Activated CD8-positive, alpha-beta memory T cell treated with anti-CD3 and anti-CD28 coated beads, Interleukin-2, amount 10 ng/mL, durations not matched to agents 7 days and 5 days (primary cell): Measurements from ENCODE around the gene AQP7. TPM values are rescaled to one million over a fixed set of nuclear protein-coding genes. Genes with fewer than 3 reads are reported as not detected.
"Not testable (repeated sequence)": the region's sequence is repeated elsewhere in the genome, so short reads cannot be mapped to it uniquely, and the experiment has no call there.

Source experiments
- ATAC-seq: fragments of 150-1000 bp; cut with Tn5 transposase; one replicate; pipeline ENCODE4 v1.10.0; 2021; ENCODE audit warnings: moderate library complexity
- CTCF ChIA-PET: fragments of 350-600 bp; sonication (Branson Sonifier 250); formaldehyde crosslinking; loops from one replicate; lab custom pipeline; 2021; ENCODE audit warnings: antibody characterized with exemption; lab: Charles Lee
- DNase-seq: peaks from one replicate; pipeline ENCODE4 v3.0.0-alpha.2; 2020
- H3K27ac Mint-ChIP-seq: one replicate; pipeline ENCODE4 v1.8.0; 2021; ENCODE audit warnings: mild to moderate bottlenecking, mixed read lengths
- H3K27me3 Mint-ChIP-seq: one replicate; pipeline ENCODE4 v1.8.0; 2021; ENCODE audit warnings: mixed read lengths
- H3K36me3 Mint-ChIP-seq: one replicate; pipeline ENCODE4 v1.8.0; 2021; ENCODE audit warnings: mild to moderate bottlenecking, mixed read lengths
- H3K4me1 Mint-ChIP-seq: one replicate; pipeline ENCODE4 v1.8.0; 2021; ENCODE audit warnings: mixed read lengths
- H3K4me3 Mint-ChIP-seq: one replicate; pipeline ENCODE4 v1.8.0; 2021; ENCODE audit warnings: mild to moderate bottlenecking, moderate library complexity, mixed read lengths
- H3K9me3 Mint-ChIP-seq: one replicate; pipeline ENCODE4 v1.8.0; 2022; ENCODE audit warnings: low read depth, mixed read lengths
- total RNA-seq, 2 experiments: library from RNA; stranded (reverse); gene quantifications; one replicate each; pipeline ENCODE4 v1.2.3, GENCODE V29; 2021

Gene AQP7
- total RNA-seq, 2 experiments from 2014 or later, result not detected

DNA sequence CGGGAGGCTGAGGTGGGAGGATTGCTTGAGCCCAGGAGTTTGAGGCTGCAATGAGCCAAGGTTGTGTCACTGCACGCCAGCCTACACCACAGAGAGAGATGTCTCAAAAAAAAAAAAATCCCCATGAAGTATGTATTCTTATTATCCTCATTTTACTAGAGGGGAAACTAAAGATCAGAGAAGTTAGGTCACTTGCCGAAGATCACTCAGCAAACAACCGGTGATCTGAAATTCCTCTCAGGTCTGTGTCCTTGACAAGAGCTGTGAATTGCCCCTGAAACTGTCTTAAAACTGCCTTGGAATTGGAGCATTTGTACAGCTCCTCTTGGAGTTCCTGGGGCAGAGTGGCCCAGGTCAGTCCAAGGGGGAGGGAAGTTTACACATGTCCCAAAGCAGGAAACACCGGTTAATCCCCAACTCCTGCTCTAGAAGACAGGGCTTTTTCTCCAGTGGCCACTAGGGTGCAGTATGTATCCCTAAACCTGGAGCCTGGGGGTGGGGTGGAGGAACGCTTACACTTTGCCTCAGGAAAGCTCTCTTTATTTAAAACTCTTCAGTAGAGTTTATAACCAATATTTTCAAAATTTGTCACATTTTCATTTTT lies 27.6 kb downstream of the AQP7 start:
- no peak overlapping the region for H3K4me3 Mint-ChIP-seq
- CTCF ChIA-PET, result interaction anchor here (0.6 to 6.3 kb wide), 34 partner anchors 8 to 249 kb away, joined by 3 to 78 read pairs (median 4); partner anchors contain the start of genes ANKRD18B, AQP3 and NOL6
- H3K27ac Mint-ChIP-seq, result no peak overlapping the region
- peaks cover 7% of the 10 kb centered on the region for H3K36me3 Mint-ChIP-seq
- H3K4me1 Mint-ChIP-seq, result peaks cover 10% of the 10 kb centered on the region
- H3K9me3 Mint-ChIP-seq, result no peaks in the 10 kb centered on the region
- peak; percentile 81 for ATAC-seq
- H3K27me3 Mint-ChIP-seq, result no peaks in the 10 kb centered on the region
- DNase-seq, result peak; percentile 78

DNA sequence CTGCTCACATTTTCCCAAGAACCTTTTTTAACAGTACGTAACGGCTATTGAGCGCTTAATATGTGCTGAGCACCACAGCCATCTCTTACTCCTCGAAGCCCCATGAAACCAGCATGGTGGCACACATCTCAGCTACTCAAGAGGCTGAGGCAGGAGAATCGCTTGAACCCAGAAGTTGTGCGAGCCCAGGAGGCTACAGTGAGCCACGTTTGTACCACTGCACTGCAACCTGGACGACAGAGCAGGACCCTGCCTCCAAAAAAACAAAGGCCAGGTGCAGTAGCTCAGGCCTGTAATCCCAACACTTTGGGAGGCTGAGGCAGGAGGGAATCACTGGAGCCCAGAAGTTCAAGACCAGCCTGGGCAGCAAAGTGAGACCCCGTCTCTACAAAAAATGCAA lies 28.2 kb downstream of the AQP7 start:
- no peak overlapping the region for H3K27ac Mint-ChIP-seq
- peaks cover 10% of the 10 kb centered on the region for H3K4me1 Mint-ChIP-seq
- no peaks in the 10 kb centered on the region for H3K27me3 Mint-ChIP-seq
- H3K9me3 Mint-ChIP-seq, result no peaks in the 10 kb centered on the region
- ATAC-seq (no peak), DNase-seq (no peak)
- H3K36me3 Mint-ChIP-seq, result peaks cover 10% of the 10 kb centered on the region
- H3K4me3 Mint-ChIP-seq, result no peak overlapping the region
- CTCF ChIA-PET, result interaction anchor here (0.8 to 6.3 kb wide), 28 partner anchors 8 to 250 kb away, joined by 3 to 78 read pairs (median 4); partner anchors contain the start of genes AQP3 and NOL6

DNA sequence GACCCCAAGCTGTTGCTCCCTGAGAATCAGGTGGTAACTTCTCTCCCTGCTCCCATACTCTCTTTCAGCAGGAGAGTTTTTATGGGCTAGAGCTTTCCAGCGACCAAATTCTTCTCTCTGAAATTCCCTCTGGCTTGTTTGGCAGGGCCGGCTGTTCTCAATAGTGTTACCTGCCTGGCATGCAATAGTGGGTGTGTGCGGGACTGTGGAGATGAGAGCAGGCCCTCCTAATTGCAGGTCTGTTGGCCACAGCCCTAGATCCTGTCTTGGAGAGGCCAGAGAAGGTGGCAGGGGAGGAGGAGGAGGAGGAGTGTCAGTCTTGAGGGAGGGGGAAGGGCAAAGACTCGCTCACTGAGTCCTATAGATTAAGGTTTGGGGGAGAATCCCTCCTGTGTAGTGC lies 29.5 kb downstream of the AQP7 start:
- no peaks in the 10 kb centered on the region for H3K9me3 Mint-ChIP-seq
- H3K4me3 Mint-ChIP-seq, result no peak overlapping the region
- DNase-seq (no peak), ATAC-seq (no peak)
- no peaks in the 10 kb centered on the region for H3K27me3 Mint-ChIP-seq
- CTCF ChIA-PET, result interaction anchor here (0.7 to 6.3 kb wide), 8 partner anchors 14 to 349 kb away, joined by 3 to 78 read pairs (median 4); partner anchors contain the start of gene AQP3
- peaks cover 10% of the 10 kb centered on the region for H3K36me3 Mint-ChIP-seq
- H3K27ac Mint-ChIP-seq, result no peak overlapping the region
- peaks cover 10% of the 10 kb centered on the region for H3K4me1 Mint-ChIP-seq

DNA sequence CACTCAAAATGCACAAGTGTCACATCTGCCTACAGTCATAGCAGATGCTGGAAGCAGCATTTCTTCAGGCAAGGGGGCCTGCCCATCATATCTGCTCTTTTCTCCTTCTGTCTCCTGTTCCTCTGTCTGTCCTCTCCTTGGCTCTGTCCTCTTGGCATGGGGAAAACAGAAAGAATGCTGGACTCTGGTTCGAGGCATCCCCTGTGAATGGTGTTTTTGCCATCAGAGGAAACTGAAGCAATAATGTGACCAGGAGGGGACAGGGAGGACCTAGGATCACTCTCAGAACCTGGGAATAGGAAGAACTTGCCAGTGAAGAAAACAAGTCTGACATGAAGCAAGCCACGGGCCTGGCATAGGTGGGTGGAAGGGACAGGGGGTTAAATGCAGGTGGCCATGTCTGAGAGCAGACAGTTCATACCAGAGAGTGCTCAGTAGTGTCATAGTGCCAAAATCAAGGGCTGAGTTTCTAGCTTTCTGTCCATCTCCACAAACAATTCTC lies 35.3 kb downstream of the AQP7 start:
- H3K27ac Mint-ChIP-seq, result no peak overlapping the region

DNA sequence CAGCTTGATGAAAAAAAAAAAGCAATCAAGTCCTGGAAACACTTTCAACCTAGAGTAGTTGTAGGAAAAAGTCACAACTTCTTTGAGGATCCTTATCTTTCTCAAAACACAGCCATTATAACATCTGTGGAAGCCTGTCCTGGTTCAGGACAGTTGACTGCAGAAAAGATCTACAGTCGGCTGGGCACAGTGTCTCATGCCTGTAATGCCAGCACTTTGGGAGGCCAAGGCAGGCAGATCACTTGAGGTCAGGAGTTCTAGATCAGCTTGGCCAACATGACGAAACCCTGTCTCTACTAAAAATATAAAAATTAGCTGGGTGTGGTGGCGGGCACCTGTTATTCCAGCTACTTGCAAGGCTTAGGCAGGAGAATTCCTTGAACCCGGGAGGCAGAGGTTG lies 37.6 kb downstream of the AQP7 start:
- H3K27ac Mint-ChIP-seq, H3K4me3 Mint-ChIP-seq, DNase-seq, H3K9me3 Mint-ChIP-seq, H3K4me1 Mint-ChIP-seq, H3K27me3 Mint-ChIP-seq, ATAC-seq: not testable (repeated sequence)
- CTCF ChIA-PET, result interaction anchor here (1.2 to 1.6 kb wide), 2 partner anchors 10 to 87 kb away, joined by 4 to 11 read pairs; no protein-coding TSS in a partner anchor
- H3K36me3 Mint-ChIP-seq, result peaks cover 18% of the 10 kb centered on the region

More for the DNA sequence above, 35.3 kb downstream of the AQP7 start:
- ATAC-seq, result no peak
- Mint-ChIP-seq H3K4me1 (peaks cover 10% of the 10 kb centered on the region), H3K27me3 (no peaks in the 10 kb centered on the region), H3K4me3 (no peak overlapping the region), H3K36me3 (peaks cover 25% of the 10 kb centered on the region), H3K9me3 (no peaks in the 10 kb centered on the region)
- DNase-seq, result no peak
- CTCF ChIA-PET, result interaction anchor here (0.9 to 1.8 kb wide), 2 partner anchors 8 to 100 kb away, joined by 3 to 5 read pairs; no protein-coding TSS in a partner anchor

DNA sequence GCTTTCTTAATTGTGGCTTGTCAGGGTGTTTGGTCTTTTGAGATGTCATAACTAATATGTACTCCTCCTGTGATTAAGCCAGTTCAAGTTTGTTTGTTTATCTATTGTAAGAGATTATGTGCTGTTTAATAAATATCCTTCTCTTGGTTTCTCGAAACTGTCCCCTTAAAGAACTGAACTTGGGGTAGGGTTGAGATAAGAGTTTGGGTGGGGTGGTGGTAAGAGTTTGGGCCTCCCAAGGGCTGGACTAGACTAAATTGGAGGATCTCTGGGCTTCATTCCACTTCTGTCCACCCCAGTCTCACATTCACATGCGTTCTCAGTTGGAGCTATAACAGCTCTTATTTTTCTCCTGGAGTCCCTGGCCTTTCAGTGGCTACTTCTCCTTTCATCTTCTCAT lies 38.2 kb downstream of the AQP7 start:
- ATAC-seq, result no peak
- no peak for DNase-seq
- Mint-ChIP-seq H3K27ac (no peak overlapping the region), H3K36me3 (peaks cover 17% of the 10 kb centered on the region), H3K9me3 (no peaks in the 10 kb centered on the region), H3K4me1 (no peaks in the 10 kb centered on the region), H3K27me3 (no peaks in the 10 kb centered on the region), H3K4me3 (no peak overlapping the region)
- CTCF ChIA-PET, result interaction anchor here (1.6 kb wide), 1 partner anchor 11 kb away, joined by 11 read pairs; no protein-coding TSS in a partner anchor

DNA sequence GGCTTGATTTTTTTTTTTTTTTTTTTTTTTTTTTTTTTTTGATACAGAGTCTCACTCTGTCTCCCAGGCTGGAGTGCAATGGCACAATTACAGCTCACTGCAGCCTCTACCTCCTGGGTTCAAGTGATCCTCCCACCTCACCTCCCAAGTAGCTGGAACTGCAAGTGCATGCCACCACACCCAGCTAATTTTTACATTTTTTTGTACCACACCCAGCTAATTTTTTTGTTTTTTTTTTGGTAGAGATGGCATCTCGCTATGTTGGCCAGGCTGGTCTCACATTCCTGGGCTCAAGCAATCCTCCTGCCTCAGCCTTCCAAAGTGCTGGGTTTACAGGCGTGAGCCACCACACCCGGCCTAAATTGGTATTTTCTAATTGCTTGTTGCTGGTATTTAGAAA lies 43.7 kb downstream of the AQP7 start:
- not testable (repeated sequence) for H3K9me3 Mint-ChIP-seq, H3K27me3 Mint-ChIP-seq, ATAC-seq, H3K4me3 Mint-ChIP-seq, H3K4me1 Mint-ChIP-seq, DNase-seq, H3K27ac Mint-ChIP-seq
- peaks cover 20% of the 10 kb centered on the region for H3K36me3 Mint-ChIP-seq
- CTCF ChIA-PET, result interaction anchor here (0.7 to 0.8 kb wide), 2 partner anchors 14 to 105 kb away, joined by 3 to 4 read pairs; no protein-coding TSS in a partner anchor

DNA sequence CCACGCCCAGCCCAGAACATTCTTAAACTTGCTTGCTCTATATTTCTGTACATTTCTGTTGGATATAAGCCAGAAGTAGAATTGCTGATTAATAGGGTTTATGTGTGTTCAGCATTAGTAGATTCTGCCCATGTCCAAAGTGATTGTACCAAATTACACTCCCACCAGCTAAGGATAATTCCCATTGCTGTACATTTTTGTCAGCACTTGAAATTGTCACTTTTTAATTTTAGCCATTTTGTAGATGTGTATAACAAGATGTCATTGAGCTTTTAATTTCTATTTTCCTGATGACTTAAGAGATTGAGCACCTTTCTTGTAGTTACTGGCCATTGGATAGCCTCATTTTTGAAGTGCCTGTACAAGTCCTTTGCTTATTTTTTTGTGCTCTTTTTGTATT lies 46.4 kb downstream of the AQP7 start:
- no peak for ATAC-seq
- no peaks in the 10 kb centered on the region for H3K4me1 Mint-ChIP-seq
- H3K27me3 Mint-ChIP-seq, result no peaks in the 10 kb centered on the region
- peaks cover 25% of the 10 kb centered on the region for H3K36me3 Mint-ChIP-seq
- H3K4me3 Mint-ChIP-seq, result no peak overlapping the region
- no peaks in the 10 kb centered on the region for H3K9me3 Mint-ChIP-seq
- no peak for DNase-seq
- no peak overlapping the region for H3K27ac Mint-ChIP-seq
- CTCF ChIA-PET, result interaction anchor here (1.6 kb wide), 1 partner anchor 19 kb away, joined by 8 read pairs; no protein-coding TSS in a partner anchor

DNA sequence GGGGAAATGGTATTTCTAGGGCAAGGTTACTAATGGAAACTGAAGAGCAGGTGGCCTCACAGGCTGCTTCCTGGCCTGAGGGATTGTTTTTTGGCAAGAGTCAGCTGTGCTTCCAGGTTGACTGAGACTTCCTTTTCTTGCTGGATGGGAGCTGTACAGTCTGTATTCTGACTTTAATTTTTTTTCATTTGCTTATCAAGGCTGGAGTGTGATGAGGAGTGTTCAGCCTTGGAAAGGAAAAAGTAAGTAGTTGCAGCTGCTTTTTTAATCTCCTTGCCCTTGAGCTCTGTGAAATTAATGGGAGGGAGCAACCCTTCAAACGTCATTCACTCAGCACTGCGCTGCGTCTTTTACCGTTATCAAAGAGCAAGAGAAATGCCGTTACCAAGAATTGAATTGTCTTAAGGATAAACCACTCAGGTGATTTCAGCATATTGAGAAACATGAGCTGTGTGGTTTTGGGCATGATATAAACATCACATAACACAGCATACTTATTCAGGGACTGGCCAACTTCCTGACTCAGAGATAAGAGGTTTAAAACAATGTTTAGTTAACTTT lies 47.6 kb downstream of the AQP7 start:
- Mint-ChIP-seq H3K9me3 (no peaks in the 10 kb centered on the region), H3K36me3 (peaks cover 27% of the 10 kb centered on the region), H3K4me1 (no peaks in the 10 kb centered on the region), H3K4me3 (no peak overlapping the region), H3K27ac (no peak overlapping the region), H3K27me3 (no peaks in the 10 kb centered on the region)
- ATAC-seq (no peak), DNase-seq (no peak)
- CTCF ChIA-PET, result interaction anchor here (1.5 kb wide), 1 partner anchor 20 kb away, joined by 7 read pairs; no protein-coding TSS in a partner anchor

DNA sequence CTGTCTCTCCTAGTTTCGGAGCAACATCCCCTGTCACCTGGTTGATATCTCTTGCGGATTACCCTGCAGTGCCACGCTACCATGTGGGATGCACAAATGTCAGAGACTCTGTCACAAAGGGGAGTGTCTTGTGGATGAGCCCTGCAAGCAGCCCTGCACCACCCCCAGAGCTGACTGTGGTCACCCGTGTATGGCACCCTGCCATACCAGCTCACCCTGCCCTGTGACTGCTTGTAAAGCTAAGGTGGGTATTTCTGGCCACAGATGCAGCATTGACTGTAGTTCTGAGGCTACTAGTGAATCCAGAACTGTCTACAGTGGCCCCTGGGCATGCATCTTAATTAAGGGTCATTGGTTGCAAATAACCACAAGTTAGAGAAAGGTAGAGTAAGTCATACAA lies 50.8 kb downstream of the AQP7 start:
- DNase-seq, result no peak
- Mint-ChIP-seq H3K36me3 (peaks cover 46% of the 10 kb centered on the region), H3K27ac (no peak overlapping the region), H3K27me3 (no peaks in the 10 kb centered on the region), H3K9me3 (no peaks in the 10 kb centered on the region), H3K4me1 (no peaks in the 10 kb centered on the region), H3K4me3 (no peak overlapping the region)
- no peak for ATAC-seq
- CTCF ChIA-PET, result no interaction called here

DNA sequence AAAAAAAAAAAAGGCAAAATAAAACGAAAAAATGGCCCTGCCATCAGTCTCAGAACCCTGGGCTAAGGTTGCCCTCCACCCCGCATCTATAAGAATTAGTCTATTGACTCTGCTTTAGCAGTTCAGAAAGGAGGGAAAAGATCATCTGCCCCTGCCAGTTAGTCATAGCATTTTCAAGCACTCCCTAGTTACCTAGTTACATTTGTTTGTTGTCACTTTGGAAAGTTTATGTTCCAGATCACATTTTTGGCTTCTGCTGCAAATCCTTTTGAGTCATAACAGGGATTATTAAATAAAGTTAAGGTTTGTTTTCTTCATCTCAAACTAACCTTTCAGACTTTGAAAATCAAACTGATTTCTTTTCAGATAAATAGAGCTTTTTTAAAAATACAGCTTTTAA lies 52.1 kb downstream of the AQP7 start:
- H3K4me1 Mint-ChIP-seq, result no peaks in the 10 kb centered on the region
- H3K27ac Mint-ChIP-seq, result peak overlapping the region; percentile 12
- ATAC-seq, result no peak
- no peaks in the 10 kb centered on the region for H3K27me3 Mint-ChIP-seq
- no peaks in the 10 kb centered on the region for H3K9me3 Mint-ChIP-seq
- no peak overlapping the region for H3K4me3 Mint-ChIP-seq
- no peak for DNase-seq
- peaks cover 47% of the 10 kb centered on the region for H3K36me3 Mint-ChIP-seq
- CTCF ChIA-PET, result interaction anchor here (0.6 kb wide), 1 partner anchor 33 kb away, joined by 4 read pairs; no protein-coding TSS in a partner anchor

DNA sequence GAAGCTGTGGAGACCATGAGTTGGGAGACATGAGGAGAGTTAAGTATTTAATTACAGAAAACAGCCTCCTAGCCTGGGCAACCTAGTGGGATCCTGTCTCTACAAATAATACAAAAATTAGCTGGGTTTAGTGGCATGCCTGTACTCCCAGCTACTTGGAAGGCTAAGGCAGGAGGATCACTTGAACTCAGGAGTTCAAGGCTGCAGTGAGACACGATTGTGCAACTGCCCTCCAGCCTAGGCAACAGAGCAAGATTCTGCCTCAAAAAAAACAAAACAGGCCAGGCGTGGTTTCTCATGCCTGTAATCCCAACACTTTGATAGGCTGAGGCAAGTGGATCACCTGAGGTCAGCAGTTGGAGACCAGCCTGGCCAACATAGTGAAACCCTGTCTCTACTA lies 52.6 kb downstream of the AQP7 start:
- CTCF ChIA-PET, result no interaction called here
- peaks cover 43% of the 10 kb centered on the region for H3K36me3 Mint-ChIP-seq

DNA sequence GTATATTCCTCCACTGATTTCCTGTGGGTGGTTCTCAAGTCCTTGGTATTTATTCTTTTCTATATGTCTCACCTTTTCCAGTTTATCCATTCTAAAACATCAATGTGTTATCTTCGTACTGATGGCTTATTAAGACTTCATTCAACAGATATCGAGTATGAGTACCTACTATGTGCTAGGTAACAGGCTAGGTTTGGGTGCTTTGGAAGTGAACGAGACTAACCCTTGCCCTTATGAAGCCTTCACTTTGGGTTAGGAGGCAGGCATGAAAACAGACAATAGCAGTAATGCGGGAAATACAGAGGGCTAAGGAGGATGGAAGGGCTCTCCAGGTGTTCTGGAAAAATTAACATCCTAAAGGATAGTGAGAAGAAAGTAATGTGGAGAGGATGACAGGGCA lies 53.4 kb downstream of the AQP7 start:
- Mint-ChIP-seq H3K9me3 (no peaks in the 10 kb centered on the region), H3K36me3 (peaks cover 47% of the 10 kb centered on the region), H3K27ac (no peak overlapping the region), H3K4me3 (no peak overlapping the region), H3K27me3 (no peaks in the 10 kb centered on the region), H3K4me1 (no peaks in the 10 kb centered on the region)
- no peak for ATAC-seq
- CTCF ChIA-PET, result no interaction called here
- no peak for DNase-seq

More for the DNA sequence above, 52.6 kb downstream of the AQP7 start:
- no peak overlapping the region for H3K27ac Mint-ChIP-seq
- H3K4me1 Mint-ChIP-seq, result no peaks in the 10 kb centered on the region
- ATAC-seq (no peak), DNase-seq (no peak)
- no peaks in the 10 kb centered on the region for H3K9me3 Mint-ChIP-seq
- no peak overlapping the region for H3K4me3 Mint-ChIP-seq
- H3K27me3 Mint-ChIP-seq, result no peaks in the 10 kb centered on the region
